ENCODE results near the gene KCNJ6.
"Not testable (repeated sequence)": the region's sequence is repeated elsewhere in the genome, so short reads cannot be mapped to it uniquely, and the experiment has no call there.

Gene KCNJ6

DNA sequence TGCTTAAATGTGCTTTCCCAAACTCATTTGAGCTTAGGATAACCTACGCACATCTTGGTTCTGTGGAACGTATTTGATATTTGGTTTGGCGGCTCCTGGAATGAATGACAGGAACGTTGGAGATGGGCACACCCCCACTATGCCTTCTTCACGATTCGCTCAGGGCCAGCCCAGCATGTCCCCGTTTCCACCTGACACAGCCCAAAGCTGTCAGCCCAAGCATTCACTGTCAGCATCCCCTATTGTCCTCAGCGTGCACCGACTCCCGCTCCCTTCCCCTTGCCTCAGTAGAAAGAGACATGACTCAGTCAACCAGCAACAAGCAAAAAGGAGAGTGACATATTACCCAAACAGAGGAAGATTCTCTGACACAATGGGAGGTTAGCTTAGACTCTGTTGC, 181.4 kb downstream of the KCNJ6 start:
- no peak for DNase-seq (ENCODE audit: low read depth)

DNA sequence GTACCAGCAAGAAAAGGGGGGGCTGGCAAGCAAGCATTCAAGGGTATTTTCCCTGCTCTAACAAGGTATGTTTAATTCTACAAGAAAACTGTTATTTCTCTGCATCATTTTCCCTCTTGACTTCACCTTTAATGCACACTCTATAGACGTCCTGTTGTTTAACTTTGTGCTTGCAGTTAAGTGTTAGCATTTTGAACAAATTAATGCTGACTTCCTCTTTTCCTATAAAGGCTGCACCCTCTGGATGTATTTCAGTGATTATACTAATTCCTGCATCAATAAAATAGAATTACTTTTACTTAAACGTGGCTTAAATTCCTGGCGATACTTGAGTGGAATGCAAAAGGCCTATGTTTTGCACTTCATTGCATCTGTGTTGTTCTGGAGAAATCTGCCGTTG, 183.3 kb downstream of the KCNJ6 start:
- no peak for DNase-seq (ENCODE audit: low read depth)

DNA sequence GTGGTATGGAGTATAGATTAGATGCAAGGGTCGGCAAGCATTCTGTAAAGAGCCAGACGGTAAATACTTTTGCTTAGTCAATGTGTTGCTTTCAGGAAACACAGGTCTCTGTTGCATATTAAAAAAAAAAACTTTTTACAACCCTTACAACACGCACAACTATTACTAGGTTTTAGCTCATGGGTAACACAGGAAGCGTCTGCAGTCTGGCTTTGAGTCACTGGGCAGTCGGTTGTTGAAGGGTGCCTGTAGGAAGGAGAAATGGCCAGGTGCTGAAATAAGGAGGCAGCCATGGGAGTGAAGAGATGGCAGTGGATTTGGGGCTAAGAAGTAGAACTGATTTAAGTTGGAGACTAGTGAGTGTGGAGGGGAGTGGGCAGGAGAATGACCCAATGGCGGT, 192.1 kb downstream of the KCNJ6 start:
- no peak for DNase-seq (ENCODE audit: low read depth)

DNA sequence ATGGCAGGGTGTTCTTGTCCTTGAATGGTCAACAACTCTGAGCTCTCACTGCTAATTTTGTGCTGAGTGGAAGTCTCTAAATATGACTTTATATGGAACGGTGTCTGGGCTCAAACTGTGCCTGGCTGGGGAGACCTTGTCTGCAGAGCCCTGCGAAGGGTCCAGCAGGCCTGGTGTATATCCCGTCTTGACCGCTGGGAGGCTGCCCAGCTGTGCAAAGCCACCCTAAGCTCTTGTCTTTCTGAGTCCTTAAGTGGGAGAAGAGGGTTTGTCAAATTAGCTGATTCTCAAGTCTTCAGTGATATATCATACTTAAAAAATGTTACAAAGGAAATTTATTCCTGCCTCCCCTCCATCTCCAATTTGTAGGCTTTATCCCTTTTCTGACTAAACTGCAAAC, 198.7 kb downstream of the KCNJ6 start:
- DNase-seq (ENCODE audit: low read depth) = no peak

DNA sequence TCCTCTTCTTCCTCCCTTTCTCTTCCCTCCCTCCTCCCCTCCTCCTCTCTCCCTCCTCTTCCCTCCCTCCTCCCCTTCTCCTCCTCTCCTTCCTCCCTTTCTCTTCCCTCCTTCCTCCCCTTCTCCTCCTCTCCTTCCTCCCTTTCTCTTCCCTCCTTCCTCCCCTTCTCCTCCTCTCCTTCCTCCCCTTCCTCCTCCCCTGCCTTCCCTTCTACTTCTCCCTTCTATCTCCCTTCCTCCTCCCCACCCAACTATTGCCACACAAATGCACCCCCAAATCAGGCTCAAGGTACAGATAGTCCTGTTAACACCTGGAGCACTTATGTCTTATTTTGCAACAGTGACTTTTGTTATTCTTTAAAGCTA, 203.7 kb downstream of the KCNJ6 start:
- DNase-seq (ENCODE audit: low read depth) = not testable (repeated sequence)

GRCh38 chr21:37711836-37712568, 204.3 kb downstream of the KCNJ6 start:
- DNase-seq (ENCODE audit: low read depth) = peak; percentile 72

- DNase-seq (ENCODE audit: low read depth) = no peak
These were observed 204.9 kb downstream of the KCNJ6 start for GRCh38 chr21:37711286-37711829.

GRCh38 chr21:37710546-37711285, 205.5 kb downstream of the KCNJ6 start:
- DNase-seq (ENCODE audit: low read depth) = peak; percentile 11

DNA sequence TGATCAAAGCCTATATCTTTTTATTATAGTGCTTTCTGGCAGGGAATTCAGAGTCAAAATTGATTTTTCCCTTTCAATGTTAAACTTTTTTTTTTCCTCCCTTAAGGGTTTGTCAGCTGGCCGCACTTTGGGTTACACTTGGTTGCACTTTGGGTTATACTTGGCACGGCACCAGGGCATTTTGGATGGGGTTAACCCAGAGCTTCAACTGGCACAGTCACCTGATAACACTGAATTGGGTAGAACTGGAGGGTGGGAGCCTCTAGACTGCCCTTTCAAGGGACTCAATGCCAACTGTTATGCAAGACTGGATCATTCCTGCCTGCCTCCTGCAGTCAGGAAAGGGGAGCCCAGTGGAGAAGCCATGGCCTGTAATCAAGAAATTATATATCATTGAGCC, 211.5 kb downstream of the KCNJ6 start:
- no peak for DNase-seq (ENCODE audit: low read depth)

GRCh38 chr21:37702241-37702640, 214.0 kb downstream of the KCNJ6 start:
- DNase-seq (ENCODE audit: low read depth) = no peak

GRCh38 chr21:37700641-37701202, 215.5 kb downstream of the KCNJ6 start:
- peak; percentile 85 for DNase-seq (ENCODE audit: low read depth)

DNA sequence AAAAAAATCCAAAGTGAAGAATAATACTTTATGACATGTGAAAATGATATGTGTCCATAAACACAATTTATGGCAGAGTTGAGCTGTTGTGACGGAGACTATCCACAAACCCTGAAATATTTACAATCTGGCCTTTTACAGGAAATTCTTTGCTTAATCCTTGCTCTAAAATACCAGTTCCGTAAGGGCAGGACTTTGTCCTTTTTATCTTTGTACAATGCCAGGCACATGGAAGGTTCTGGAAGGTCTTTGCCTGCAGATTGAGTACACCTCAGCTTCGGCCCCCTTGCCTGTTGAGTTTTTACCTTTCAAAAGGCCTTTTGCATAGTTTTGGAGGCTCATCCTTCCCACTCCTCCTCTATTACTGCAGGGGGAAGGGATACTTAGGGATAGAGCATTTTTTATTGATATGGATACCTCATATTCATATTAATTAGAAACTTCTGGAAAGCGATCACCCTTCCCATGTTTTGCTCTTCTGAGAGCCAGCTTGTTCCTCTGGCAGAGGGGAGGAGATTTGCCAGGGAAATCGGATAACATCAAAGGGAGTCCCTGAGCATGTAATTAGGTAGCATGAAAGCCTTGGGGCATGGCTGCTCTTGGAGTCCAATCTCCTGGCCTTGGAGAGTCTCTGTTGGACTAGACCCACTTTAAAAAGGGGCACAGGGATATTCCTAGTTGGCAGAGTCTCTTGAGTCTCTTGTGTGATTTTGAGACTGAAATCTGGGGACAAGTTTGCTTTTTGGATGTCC, 217.1 kb downstream of the KCNJ6 start:
- no peak for DNase-seq (ENCODE audit: low read depth)

GRCh38 chr21:37696936-37697335, 219.3 kb downstream of the KCNJ6 start:
- no peak for DNase-seq (ENCODE audit: low read depth)

DNA sequence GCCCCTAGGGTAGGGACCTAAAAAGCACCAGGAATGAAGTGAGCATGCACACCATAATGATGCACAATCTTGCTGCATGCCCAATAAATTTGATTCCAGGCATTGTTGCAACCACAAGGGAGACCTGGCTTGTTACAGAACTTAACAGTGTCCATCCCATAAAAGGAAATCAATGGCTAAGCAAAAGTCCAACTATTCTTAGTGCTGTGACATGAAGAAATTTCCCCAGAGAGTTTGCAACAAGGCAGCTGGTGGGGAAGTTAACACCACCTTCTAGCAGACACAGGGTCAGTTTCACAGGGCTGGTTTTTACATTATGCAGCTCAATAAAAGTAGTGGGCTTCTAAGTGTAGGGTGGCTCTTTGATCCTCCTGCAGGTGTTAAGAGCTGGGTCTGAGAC, 221.1 kb downstream of the KCNJ6 start:
- no peak for DNase-seq (ENCODE audit: low read depth)

DNA sequence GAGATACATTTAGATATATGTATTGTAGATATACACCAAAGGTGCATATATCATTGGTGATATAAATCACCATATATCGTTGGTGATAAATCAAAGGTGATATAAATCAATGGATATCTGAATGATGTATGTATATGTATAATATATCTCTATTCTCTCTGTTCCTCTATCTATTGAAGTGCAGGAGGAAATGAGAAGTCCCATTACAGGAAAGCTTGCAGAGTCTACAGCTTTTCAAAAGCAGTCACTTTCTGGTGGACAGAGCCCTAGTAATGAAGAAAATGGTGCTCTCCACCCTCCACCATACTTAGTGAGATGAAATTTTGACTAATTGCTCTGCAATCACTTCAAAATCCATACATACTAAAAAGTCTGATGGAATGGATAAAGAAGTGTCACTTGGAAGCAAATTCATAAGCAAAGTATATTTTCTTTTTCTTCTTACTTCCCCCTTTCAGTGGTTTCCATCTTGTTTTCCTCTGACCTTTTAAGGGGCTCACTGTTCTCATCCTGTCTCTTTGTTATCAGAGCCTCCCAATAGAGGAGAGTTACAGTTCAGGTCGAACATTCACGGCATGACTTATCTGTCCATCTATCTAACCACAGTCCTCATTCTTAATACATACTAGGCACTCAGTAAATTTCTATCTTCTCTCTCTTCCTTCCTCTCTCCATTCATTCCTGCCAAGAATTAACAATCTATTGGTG, 227.2 kb downstream of the KCNJ6 start:
- no peak for DNase-seq (ENCODE audit: low read depth)

DNA sequence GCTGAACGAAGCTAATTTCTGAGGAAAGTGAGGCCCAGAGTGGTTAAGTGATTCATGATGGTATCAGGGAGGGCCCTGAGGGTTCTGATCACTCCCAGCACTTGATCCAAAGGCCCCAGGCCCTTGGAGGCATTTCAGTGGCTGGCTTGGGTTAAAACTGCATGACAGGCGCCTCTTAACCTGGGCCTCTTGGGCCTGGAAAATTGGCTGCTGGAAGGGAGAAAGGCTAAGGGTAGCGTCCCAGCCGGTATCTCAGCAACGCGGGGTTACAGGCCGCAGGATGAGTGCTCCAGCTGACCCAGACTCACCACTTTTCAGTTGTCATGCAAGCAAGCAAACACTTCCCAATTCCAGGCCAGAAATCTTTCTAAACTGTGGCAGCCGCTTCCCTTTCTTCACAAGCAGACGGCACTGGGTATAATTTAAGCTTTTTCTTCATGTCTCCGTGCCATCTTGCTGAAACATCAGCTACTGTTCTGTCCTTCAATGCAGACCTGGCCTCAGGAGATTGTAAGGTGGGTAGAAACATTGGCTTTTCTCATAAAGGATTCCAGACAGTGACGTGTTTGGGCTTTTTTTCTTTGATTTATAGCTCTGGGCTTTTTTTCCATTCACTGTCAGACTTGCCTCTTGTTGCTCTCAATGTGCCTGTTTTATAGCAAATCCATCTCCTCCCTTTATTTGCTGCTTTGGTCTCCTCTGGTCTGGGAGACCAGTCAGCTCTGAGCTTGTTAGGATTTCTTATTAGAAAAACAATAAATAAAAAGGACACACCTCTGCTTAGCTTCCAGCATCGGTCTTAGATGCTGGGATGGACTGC, 229.1 kb downstream of the KCNJ6 start:
- no peak for DNase-seq (ENCODE audit: low read depth)

GRCh38 chr21:37684547-37684946, 231.7 kb downstream of the KCNJ6 start:
- no peak for DNase-seq (ENCODE audit: low read depth)

GRCh38 chr21:37684115-37684493, 232.2 kb downstream of the KCNJ6 start:
- DNase-seq (ENCODE audit: low read depth) = no peak

DNA sequence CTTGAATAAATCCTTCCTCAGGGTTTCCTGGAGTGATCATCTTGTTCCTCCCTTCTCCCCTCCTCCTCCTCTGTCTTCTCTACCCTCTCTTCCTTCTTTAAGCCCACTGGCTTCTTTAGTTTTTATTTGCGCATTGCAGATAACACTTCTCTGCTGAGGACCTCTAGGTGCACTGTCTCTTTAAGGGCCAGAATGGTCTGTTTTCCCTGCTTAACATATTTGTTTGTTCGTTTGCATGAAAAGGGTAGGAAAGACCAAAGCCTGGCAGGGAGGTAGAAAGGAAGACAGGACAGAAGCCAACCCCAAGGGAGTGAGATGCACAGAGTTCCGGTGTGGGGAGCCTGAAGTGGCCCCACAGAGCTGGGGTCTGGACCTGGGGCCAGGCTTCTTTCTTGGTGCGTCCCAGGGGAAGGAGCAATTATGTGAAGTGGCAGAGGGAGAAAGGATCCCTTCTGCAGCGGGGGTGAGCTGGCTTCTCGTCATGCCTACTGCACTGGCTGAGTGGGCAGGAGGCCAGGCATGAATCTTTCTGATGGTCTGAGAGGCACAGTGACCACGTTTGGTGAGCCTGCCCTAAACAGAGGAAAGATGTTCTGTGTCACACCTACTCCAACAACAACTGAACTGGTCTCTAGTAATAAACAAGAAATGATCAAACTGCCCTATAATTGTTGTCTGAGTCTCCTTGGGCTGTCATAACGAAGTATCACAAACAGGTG, 232.7 kb downstream of the KCNJ6 start:
- no peak for DNase-seq (ENCODE audit: low read depth)

GRCh38 chr21:37682966-37683365, 233.3 kb downstream of the KCNJ6 start:
- DNase-seq (ENCODE audit: low read depth) = no peak
